NCI-H146 treated with DMSO at 0.1 percent for 48 hours (cell line): ENCODE measurements around the gene PRR20G.
A peak's percentile ranks its signal among the peaks of the same experiment; 100 is the strongest.
"Not testable (repeated sequence)": the region's sequence is repeated elsewhere in the genome, so short reads cannot be mapped to it uniquely, and the experiment has no call there.

Experiments
- DNase-seq: peaks from one replicate; lab custom pipeline; 2025; ENCODE audit not compliant: unreplicated experiment; lab: John Stamatoyannopoulos, UW

PRR20G gene

GRCh38 chr3:127304121-127304744, 16.4 kb upstream of the PRR20G start:
- DNase-seq: peak; percentile 78

DNA sequence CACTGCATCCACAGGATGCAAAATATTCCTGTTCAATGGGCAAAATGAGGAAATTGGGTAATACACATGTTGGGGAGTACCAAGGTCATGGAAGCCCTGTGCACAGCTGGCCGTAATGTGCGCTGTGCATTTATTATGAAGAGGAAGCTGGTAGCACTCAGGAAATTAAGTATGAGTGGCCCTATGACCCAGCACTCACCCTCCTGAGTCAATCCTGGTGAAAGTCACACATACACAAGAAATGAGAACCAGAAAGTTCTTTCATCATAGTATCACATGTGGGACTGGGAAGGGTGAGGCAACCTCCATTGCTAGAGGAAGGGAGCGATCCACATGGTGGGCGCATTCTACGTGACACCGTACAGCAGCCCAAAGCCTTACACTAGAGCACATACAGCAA, 11.4 kb upstream of the PRR20G start:
- no peak for DNase-seq

DNA sequence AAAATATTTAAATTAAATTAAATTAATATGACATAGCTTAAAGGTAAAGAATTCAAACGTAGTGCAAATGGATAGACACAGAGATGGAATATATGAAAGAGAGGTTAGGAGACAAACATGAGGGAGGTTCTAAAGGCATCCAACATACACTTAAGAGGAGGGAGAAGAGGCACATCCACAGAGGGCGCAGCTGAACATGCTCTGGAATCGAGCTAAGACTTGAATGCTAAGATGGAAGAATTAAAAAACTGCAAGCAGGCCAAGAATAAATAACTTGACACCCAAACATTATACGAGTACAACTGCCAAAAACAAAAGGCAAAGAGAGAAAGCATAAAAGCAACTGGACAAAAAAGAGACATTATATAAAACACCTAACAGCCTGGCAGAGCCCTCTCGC, 9.1 kb upstream of the PRR20G start:
- DNase-seq: no peak

DNA sequence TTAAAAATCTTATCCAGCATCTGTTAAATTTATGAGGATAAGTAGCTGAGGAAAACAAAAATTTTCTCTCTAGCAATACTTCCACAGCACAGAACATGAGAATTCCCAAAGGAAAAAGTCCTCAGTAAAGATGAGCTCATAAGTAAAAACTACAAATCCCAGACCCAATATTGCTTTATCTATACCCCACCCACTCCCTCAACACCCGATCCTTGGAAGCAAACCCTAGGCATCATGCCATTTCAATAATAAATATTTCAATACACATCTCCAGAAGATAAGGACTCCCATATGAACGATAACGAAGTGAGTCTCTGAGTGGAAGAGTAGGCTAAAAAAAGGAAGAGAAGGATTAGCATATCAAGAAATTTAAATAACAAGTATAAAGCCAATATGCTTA, 8.3 kb upstream of the PRR20G start:
- no peak for DNase-seq

GRCh38 chr3:127293650-127294049, 5.8 kb upstream of the PRR20G start:
- DNase-seq: not testable (repeated sequence)

DNA sequence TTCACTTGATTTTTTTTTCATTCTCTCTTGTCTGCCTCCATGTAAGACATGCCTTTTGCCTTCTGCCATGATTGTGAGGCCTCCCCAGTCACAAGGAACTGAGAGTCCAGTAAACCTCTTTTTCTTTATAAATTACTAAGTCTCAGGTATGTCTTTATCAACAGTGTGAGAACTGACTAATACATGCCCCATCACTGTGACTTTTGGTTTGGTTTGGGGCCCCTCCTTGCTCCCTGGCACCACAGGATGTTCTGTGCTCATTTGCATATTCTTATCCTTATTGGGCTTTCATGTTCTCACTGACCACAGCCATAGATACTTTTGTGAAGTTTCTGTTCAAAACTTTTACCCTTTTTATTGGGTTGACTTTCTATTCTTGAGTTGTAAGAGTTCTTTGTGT, 3.8 kb upstream of the PRR20G start:
- no peak for DNase-seq

DNA sequence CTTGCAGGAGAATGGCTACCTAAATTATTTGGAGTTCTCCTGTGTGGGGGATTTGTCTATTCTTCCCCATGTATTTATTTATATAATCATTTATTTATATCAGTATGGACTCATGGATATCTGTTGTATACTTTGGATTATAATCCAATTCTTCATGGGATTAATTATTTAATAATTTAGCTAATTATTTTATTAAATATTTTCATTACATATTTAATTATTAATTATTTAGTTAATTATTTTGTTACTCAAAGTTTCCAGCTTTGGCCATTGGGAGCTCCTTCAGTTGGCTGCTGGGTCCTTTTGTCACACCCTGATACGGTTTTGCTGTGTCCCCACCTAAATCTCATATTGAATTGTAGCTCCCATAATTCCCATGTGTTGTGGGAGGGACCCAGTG, 3.3 kb upstream of the PRR20G start:
- no peak for DNase-seq

GRCh38 chr3:127289706-127290575, 2.1 kb upstream of the PRR20G start:
- DNase-seq: no peak

- no peak for DNase-seq
Observed at GRCh38 chr3:127288921-127289705, 1.3 kb upstream of the PRR20G start.

GRCh38 chr3:127288343-127288742, 497 bp upstream of the PRR20G start:
- DNase-seq: no peak

GRCh38 chr3:127286571-127287140, 1.2 kb downstream of the PRR20G start:
- no peak for DNase-seq

DNA sequence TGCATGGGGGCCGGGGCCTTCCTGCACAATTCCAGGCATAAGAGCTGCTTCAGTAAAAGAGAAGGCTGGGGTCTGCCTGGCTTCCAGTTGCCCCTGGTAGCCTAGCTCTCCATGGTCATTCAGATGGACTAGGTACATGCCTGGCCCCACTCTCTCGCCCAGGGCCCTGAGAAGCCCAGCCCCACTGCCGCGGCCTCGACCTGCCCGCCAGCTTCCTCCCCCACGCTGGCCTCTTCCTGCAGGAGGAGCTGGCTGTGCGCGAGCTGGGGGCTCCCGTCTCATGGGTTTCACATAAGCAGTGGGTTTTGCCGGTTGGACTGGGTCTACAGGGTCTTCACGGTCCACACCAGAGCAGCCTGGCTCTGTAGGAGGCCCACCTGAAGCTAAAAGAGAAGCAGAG, 3.6 kb downstream of the PRR20G start:
- no peak for DNase-seq

DNA sequence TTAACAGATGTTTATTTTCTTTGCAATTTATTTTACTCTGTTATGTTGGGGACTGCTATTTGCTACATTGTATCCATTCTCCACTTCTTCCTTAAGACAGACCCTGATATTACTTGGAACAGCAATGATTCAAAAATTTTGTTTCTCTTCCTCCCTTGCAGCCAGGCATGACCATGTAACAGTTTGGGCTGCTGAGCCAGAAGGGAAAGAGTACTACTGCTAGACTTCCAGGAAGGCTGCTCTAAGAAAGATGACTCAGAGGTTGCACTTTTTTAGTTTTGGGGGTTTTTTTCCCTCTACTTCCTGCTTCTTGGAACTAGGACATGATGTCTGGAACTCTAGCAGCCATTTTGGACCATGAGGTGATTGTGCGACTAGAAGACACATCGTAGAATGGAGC, 10.3 kb downstream of the PRR20G start:
- DNase-seq: no peak

DNA sequence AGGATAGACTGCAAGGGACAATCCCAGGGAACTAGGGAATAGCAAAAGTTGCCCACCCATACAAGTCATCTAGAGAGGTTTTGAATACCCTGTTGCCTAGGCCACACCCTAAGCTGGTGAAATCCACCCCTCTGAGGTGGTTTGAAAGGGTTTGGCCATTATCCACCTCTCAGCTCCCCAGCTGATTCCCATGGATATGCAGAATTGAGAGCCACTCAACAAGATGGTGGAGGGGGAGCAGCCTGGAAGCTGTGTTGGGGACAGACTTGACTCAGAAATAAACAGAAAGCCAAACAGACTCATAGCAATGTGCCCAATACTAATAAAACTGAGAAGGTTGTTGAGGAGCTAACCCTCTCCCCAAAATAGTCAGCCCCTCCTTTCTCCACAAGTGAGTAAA, 10.9 kb downstream of the PRR20G start:
- DNase-seq: no peak

- DNase-seq: no peak
Observed at GRCh38 chr3:127276396-127276795, 11.4 kb downstream of the PRR20G start.

GRCh38 chr3:127275287-127275781, 12.5 kb downstream of the PRR20G start:
- no peak for DNase-seq

DNA sequence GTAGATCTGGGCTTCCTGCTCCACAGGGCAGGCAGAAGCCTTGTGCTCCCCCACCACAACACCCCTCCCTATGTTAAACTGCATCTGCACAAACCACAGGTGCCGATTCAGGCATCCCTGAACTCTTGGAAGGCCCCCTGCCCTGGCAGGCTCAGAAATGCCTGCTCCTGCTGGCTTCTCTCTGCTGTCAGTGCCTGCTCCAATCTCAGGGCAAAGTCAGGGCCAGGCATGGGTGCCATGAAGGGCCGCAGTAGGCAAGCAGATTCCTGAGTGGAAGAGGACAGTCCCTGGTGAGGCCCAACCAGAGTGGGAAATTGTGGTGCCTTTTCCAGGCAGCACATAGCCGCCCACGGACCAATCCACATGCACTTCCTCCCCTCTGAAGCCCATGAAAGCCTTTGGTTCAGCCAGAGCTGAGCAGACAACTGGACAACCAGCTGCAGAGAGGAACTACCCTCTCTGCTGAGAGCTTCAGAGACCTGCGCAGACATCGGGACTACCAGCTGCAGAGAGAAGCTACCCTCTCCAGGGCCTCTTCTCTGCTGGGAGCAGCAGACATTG, 13.6 kb downstream of the PRR20G start:
- DNase-seq: no peak

DNA sequence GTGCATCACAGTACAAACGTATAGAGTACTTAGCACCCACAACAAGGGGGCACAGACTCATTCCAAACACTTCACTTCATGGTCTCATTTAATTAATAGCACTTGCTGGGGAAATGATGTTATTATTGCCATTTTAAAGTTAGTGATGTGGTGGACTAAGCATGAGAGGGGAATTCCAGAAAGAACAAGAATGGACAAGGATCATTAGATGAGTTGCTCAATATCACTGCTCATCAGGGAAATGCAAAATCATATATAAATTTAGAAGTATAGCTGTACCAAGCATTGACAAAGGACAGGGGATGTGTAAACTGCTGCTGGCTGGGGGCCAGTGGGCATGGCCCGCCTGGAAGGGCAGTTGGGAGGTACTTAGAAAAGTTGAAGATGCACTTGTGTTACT, 14.6 kb downstream of the PRR20G start:
- DNase-seq: no peak

DNA sequence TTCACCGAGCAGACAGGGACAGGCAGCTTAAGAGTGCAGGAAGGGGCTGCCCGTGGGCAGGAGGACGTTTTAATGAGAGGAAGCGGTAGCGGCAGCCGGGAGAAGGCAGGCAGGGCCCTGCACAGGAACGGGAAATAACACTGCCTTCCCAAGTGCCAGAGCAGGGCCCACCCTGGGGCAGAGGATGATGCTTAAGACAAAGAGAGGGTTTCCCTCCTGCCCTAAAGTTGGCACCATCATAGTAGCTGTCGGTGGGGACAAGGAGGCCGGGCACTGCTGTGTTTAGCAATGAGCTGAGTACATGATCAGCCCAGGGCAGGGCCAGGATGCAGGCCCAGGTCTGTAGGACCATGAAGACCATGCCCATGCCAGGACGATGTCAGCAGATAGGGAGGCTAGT, 21.7 kb downstream of the PRR20G start:
- DNase-seq: no peak

DNA sequence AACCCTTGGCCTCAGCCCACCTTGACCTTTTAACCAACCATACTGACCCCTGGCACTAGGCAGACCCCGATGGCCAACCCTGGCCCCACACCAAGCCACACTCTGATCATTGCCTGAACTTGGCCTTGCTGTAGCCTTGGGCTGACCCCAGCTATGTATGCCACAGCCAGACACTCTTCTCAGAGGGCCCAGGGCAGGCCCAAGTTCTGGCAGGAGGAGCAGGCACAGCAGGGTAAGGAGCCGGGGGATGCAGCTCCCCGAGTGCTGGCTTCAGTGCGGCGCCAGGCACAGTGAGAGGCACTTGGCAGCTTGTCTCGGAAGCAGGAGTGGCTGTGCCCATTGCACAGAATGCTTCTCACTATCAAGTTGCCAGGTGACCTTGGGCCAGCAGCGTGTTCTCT, 22.3 kb downstream of the PRR20G start:
- DNase-seq: no peak
